GM10266 (cell line): Measurements from ENCODE around the gene NKX2-4.

Experiments used
- DNase-seq: peaks from one replicate; pipeline ENCODE4 v3.0.0; 2012; ENCODE audit errors: extremely low spot score
- TF ChIP-seq, protein P1 (sequence below): IDR thresholded peaks from 2 replicates; pipeline ENCODE4 v1.5.1; 2012; ENCODE audit warnings: mild to moderate bottlenecking, low read depth; ENCODE audit not compliant: control insufficient read depth, insufficient read depth; ENCODE audit errors: missing control alignments

The NKX2-4 gene

DNA sequence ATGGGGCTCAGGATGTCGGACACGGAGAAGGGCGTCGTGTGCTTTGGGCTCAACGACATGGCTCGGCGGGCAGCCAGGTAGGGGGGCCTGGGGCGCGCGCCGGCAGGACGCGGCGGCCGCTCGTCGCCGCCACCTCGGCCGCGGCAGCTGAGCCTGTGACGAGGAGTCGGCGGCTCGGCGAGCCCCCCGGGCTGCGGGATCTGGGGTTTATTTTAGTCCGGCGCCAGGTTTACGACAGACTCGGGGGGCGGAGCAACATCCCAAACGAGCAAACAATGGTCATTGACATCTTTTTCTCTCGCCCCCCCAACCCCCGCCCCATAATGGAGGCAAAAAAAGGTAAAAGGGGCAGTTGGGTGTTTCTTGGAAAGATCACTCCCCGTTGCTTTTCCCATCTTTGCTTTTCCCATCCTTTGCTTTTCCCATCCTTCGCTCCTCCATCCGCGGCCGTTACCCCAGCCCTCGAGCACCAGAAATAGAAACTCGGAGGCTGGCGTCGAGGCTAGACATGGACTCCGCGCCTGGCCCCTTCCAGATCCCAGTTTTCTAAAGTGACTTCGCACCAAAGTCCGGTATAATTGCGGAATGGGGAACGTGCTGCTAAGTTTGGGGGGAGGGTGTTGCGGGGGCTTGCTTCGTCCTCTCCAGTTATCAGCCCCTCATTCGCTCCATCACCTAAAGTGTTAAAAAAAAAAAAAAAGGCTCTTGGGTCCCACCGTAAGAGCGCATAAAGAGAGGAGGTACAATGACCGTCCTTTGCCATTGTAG is at the start of gene NKX2-4:
Gene NKX2-4, minus strand, starts transcription at position 186 of the 768 bp plus-strand sequence. Its CDS starts 127 bp downstream, at position 59.
- TF ChIP-seq, protein P1, sequence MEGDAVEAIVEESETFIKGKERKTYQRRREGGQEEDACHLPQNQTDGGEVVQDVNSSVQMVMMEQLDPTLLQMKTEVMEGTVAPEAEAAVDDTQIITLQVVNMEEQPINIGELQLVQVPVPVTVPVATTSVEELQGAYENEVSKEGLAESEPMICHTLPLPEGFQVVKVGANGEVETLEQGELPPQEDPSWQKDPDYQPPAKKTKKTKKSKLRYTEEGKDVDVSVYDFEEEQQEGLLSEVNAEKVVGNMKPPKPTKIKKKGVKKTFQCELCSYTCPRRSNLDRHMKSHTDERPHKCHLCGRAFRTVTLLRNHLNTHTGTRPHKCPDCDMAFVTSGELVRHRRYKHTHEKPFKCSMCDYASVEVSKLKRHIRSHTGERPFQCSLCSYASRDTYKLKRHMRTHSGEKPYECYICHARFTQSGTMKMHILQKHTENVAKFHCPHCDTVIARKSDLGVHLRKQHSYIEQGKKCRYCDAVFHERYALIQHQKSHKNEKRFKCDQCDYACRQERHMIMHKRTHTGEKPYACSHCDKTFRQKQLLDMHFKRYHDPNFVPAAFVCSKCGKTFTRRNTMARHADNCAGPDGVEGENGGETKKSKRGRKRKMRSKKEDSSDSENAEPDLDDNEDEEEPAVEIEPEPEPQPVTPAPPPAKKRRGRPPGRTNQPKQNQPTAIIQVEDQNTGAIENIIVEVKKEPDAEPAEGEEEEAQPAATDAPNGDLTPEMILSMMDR: no peak
- no peak for DNase-seq

DNA sequence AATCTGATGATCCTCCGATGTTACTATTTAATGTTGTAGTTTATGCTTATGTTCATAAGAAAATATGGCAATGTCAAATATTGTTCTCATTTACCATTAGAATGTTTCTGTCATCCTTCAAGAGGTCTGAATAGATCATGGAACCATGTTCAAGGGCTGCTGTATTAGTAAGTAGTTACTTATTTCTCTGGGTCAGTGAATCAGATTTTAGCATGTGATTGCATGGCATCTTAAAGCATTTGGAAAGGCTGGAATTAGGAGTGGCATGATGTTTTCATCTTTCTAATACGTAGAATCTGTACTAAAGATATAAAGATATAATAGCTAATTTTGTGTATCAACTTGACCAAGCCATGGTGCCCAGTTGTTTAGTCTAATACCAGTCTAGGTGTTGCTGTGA is 40.5 kb upstream of the NKX2-4 start:
- no peak for DNase-seq
- TF ChIP-seq, protein P1: no peak

- TF ChIP-seq, protein P1: no peak
- DNase-seq: no peak
Observed at GRCh38 chr20:21437248-21437647, 39.9 kb upstream of the NKX2-4 start.

DNA sequence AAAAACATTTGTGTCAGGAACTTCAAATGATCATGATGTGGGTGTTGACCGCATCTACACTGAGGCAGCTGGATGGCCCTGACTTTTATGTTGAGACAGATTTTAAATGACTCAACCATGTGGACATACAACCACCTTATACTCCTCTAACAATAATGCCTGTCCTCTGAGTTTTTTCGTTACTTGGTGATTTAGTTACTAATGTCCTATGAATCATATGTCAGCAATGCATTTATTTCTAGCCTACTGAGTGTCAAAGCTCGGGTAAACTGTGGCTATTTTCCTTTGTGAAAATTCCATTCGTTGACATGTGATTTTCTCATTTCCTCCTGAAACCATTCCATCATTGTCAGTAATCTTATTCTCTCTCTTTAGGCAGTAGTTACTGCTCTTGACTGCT is 38.9 kb upstream of the NKX2-4 start:
- TF ChIP-seq, protein P1: no peak
- no peak for DNase-seq

DNA sequence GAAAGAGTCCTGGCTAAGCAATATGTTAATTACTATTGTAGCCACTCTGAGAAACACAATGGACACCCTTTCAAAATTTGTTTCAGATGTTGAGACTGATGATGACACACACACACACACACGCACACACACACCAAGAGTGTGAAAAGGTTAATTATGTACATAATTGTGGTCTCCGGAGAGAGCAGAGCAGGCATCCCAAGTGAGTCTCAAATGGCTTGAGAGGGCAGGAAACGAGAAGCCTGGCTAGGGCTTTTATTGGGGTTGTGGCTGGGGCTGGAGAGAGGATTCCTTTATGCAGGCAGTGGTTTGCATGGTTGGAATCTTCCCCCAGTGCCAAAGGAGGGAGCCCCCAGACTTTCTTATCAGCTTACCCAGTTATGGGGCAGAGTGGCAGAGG is 38.2 kb upstream of the NKX2-4 start:
- TF ChIP-seq, protein P1: no peak
- no peak for DNase-seq

GRCh38 chr20:21433329-21433890 is 36.1 kb upstream of the NKX2-4 start:
- TF ChIP-seq, protein P1: no peak
- no peak for DNase-seq

GRCh38 chr20:21432911-21433310 is 35.6 kb upstream of the NKX2-4 start:
- TF ChIP-seq, protein P1: no peak
- DNase-seq: no peak
